K562 (cell line): Measurements from ENCODE around the gene ZNF804A. TPM values are rescaled to one million over a fixed set of nuclear protein-coding genes. Genes with fewer than 3 reads are reported as not detected.

Experiments
- ATAC-seq: fragments of 200-7000 bp; cut with Tn5 transposase; 3 replicates; pipeline ENCODE4 v1.9.1; 2020; ENCODE audit warnings: moderate library complexity
- Bru-seq: library from RNA; stranded (reverse); fragments of 400-500 nt; gene quantifications from one replicate; lab custom pipeline; 2021; lab: Mats Ljungman, UMichigan
- BruChase-seq, 2 experiments: library from RNA; stranded (reverse); fragments of 400-500 nt; gene quantifications; one replicate each; lab custom pipeline; 2021; lab: Mats Ljungman, UMichigan
- BruUV-seq: library from RNA; stranded (reverse); fragments of 400-500 nt; replicated peaks from 2 replicates; lab custom pipeline; 2021; lab: Mats Ljungman, UMichigan
- CTCF ChIA-PET: fragments of 300-600 bp; formaldehyde crosslinking; extraction: SDS; loops from one replicate; lab custom pipeline; 2021; ENCODE audit warnings: low intra/inter-chr PET ratio; lab: Yijun Ruan, JAX
- POLR2A ChIA-PET: fragments of 300-600, 350-650 bp; sonication (Branson Sonifier 250); formaldehyde crosslinking; extraction: SDS; loops from one replicate; lab custom pipeline; 2021; ENCODE audit warnings: antibody characterized with exemption, inconsistent platforms; lab: Yijun Ruan, JAX
- DNase-seq, 4 experiments: peaks; one replicate each; pipeline versions ENCODE4 v3.0.0 to v3.0.0-alpha.2; 2011 to 2018; ENCODE audit warnings: low spot score in 3 of 4, mixed read lengths in 3 of 4; ENCODE audit errors: extremely low read depth in 1 of 4
- FAIRE-seq: peaks from 2 replicates; lab custom pipeline; 2011; peaks lifted over from hg19 to GRCh38; lab: Jason Lieb, UNC
- H2AFZ ChIP-seq: 2 replicates; pipeline ENCODE4 v1.6.0; 2011; ENCODE audit warnings: low read depth, low read length, control low read depth, inconsistent platforms
- H3K27ac ChIP-seq: fragments of 200-600 bp; 3 replicates; pipeline ENCODE4 v1.8.0; 2011; ENCODE audit warnings: low read depth, mild to moderate bottlenecking, control low read depth, inconsistent platforms, low read length, moderate library complexity, mixed read lengths; ENCODE audit errors: extremely low read depth
- H3K27me3 ChIP-seq, 2 experiments: fragments of 300-600 bp in 1 of 2; 2 replicates in 1 of 2; 3 replicates in 1 of 2; pipeline versions ENCODE4 v1.6.0 to v1.8.0; 2011; ENCODE audit warnings: inconsistent platforms in 2 of 2, low read length in 2 of 2, mild to moderate bottlenecking in 1 of 2, mixed read lengths in 1 of 2, moderate library complexity in 1 of 2; ENCODE audit not compliant: control insufficient read depth in 2 of 2, insufficient read depth in 2 of 2
- H3K36me3 ChIP-seq: fragments of 300-600 bp; 3 replicates; pipeline ENCODE4 v1.8.0; 2011; ENCODE audit warnings: mild to moderate bottlenecking, low read length, inconsistent platforms; ENCODE audit not compliant: control insufficient read depth, insufficient read depth
- H3K4me1 ChIP-seq, 2 experiments: fragments of 200-600 bp in 1 of 2; replicated peaks in 1 of 2; 2 replicates in 1 of 2; 3 replicates in 1 of 2; pipeline versions ENCODE4 v1.5.1 to v1.8.0; 2011; ENCODE audit warnings: inconsistent platforms in 2 of 2, low read length in 2 of 2, mild to moderate bottlenecking in 1 of 2, mixed read lengths in 1 of 2, moderate library complexity in 1 of 2; ENCODE audit not compliant: control insufficient read depth in 2 of 2, insufficient read depth in 2 of 2
- H3K4me2 ChIP-seq: 2 replicates; pipeline ENCODE4 v1.6.1; 2011; ENCODE audit warnings: low read length, control low read depth, inconsistent platforms, mixed read lengths; ENCODE audit not compliant: insufficient read depth
- H3K4me3 ChIP-seq: fragments of 200-600 bp; sonication (generic), shearing (Covaris generic); 2 replicates; pipeline ENCODE4 v1.5.1; 2016; ENCODE audit warnings: control low read depth, inconsistent platforms
- H3K79me2 ChIP-seq: fragments of 200-600 bp; 3 replicates; pipeline ENCODE4 v1.8.0; 2011; ENCODE audit warnings: low read length, inconsistent platforms; ENCODE audit not compliant: control insufficient read depth, insufficient read depth
- H3K9ac ChIP-seq, 2 experiments: 2 replicates each; pipeline versions ENCODE4 v1.6.0 to v1.6.1; 2011; ENCODE audit warnings: low read depth in 2 of 2, low read length in 2 of 2, control low read depth in 1 of 2, inconsistent platforms in 1 of 2, mild to moderate bottlenecking in 1 of 2, mixed read lengths in 1 of 2; ENCODE audit not compliant: insufficient read depth in 1 of 2
- H3K9me1 ChIP-seq: one replicate; pipeline ENCODE4 v1.6.0; 2011; ENCODE audit warnings: inconsistent platforms, mild to moderate bottlenecking, low read length, moderate library complexity; ENCODE audit not compliant: control insufficient read depth, insufficient read depth
- H3K9me3 ChIP-seq: replicated peaks from 2 replicates; pipeline ENCODE4 v1.5.1; 2011; ENCODE audit warnings: low read depth, low read length, inconsistent platforms; ENCODE audit not compliant: control insufficient read depth, insufficient read depth
- H4K20me1 ChIP-seq: replicated peaks from 2 replicates; pipeline ENCODE4 v1.6.1; 2011; ENCODE audit warnings: low read length, inconsistent platforms, mixed read lengths; ENCODE audit not compliant: control insufficient read depth, insufficient read depth
- EZH2 ChIP-seq: IDR thresholded peaks from 2 replicates; pipeline ENCODE4 v1.6.1; 2012; ENCODE audit warnings: low read depth, mild to moderate bottlenecking, inconsistent platforms, low read length, borderline replicate concordance
- KLF13 ChIP-seq: fragments of 450-650 bp; IDR thresholded peaks from 2 replicates; pipeline ENCODE4 v1.6.1; 2016; ENCODE audit warnings: missing genetic modification characterization, low read depth, mild to moderate bottlenecking, missing compliant biosample characterization, moderate library complexity, borderline replicate concordance
- MAFK ChIP-seq: IDR thresholded peaks from 2 replicates; pipeline ENCODE4 v1.6.1; 2011; ENCODE audit warnings: low read length, improper control_type of control experiment
- MEIS2 ChIP-seq: fragments of 450-650 bp; IDR thresholded peaks from 2 replicates; pipeline ENCODE4 v1.6.1; 2014; ENCODE audit warnings: mild to moderate bottlenecking; ENCODE audit not compliant: partially characterized antibody
- NCOA1 ChIP-seq: fragments of 450-650 bp; IDR thresholded peaks from 2 replicates; pipeline ENCODE4 v1.6.1; 2016; ENCODE audit warnings: low read depth
- NFRKB ChIP-seq: fragments of 450-650 bp; IDR thresholded peaks from 2 replicates; pipeline ENCODE4 v1.6.1; 2016; ENCODE audit warnings: low read depth
- POLR2G ChIP-seq: fragments of 200-400 bp; formaldehyde crosslinking; IDR thresholded peaks from 2 replicates; pipeline ENCODE4 v1.6.1; 2017; ENCODE audit warnings: low read depth, mild to moderate bottlenecking, antibody characterized with exemption, low read length, moderate library complexity
- RBFOX2 ChIP-seq: fragments of 200-400 bp; formaldehyde crosslinking; IDR thresholded peaks from 2 replicates; pipeline ENCODE4 v1.6.1; 2017; ENCODE audit warnings: low read depth, mild to moderate bottlenecking, low read length, moderate library complexity
- SAFB ChIP-seq: fragments of 200-400 bp; formaldehyde crosslinking; IDR thresholded peaks from 2 replicates; pipeline ENCODE4 v1.6.1; 2017; ENCODE audit warnings: low read depth, low read length, borderline replicate concordance
- SIN3A ChIP-seq, 2 experiments: fragments of 150-350 bp in 1 of 2; IDR thresholded peaks; 2 replicates each; pipeline ENCODE4 v1.6.1; 2011 to 2016; ENCODE audit warnings: borderline replicate concordance in 2 of 2, low read depth in 2 of 2, low read length in 2 of 2, mild to moderate bottlenecking in 2 of 2, moderate library complexity in 2 of 2; ENCODE audit not compliant: control insufficient read depth in 1 of 2
- SLC30A9 ChIP-seq: fragments of 250-450 bp; sonication (Bioruptor Pico); IDR thresholded peaks from 2 replicates; pipeline ENCODE4 v1.8.0; 2022; ENCODE audit warnings: mild to moderate bottlenecking, moderate library complexity
- TAF15 ChIP-seq: fragments of 200-400 bp; formaldehyde crosslinking; IDR thresholded peaks from 2 replicates; pipeline ENCODE4 v1.6.1; 2017; ENCODE audit warnings: mild to moderate bottlenecking, low read depth, low read length, moderate library complexity
- TAF7 ChIP-seq: fragments of 450-650 bp; IDR thresholded peaks from 2 replicates; pipeline ENCODE4 v1.6.1; 2016; ENCODE audit warnings: missing genetic modification characterization, missing compliant biosample characterization
- TBP ChIP-seq: optimal IDR thresholded peaks from 2 replicates; pipeline ENCODE3; 2011; ENCODE audit warnings: low read depth, low read length, improper control_type of control experiment
- ZBTB2 ChIP-seq: fragments of 450-650 bp; IDR thresholded peaks from 2 replicates; pipeline ENCODE4 v1.6.1; 2016; ENCODE audit warnings: antibody characterized with exemption
- ZNF282 ChIP-seq: sonication (generic); formaldehyde crosslinking; IDR thresholded peaks from 2 replicates; pipeline ENCODE4 v1.8.1; 2023; ENCODE audit warnings: missing genetic modification reagents
- ZNF354B ChIP-seq: fragments of 250-450 bp; sonication (Bioruptor Pico); IDR thresholded peaks from 2 replicates; pipeline ENCODE4 v1.4.0; 2020
- ZNF41 ChIP-seq: fragments of 250-450 bp; sonication (Bioruptor Pico); conservative IDR thresholded peaks from 2 replicates; pipeline ENCODE4 v1.4.0; 2020; ENCODE audit warnings: mild to moderate bottlenecking
- WGBS: fragments of 100-300 bp; shearing (Covaris generic); methylation state at CpG from one replicate; pipeline ENCODE4 v1.1.6; 2016; ENCODE audit warnings: low coverage, mixed read lengths; ENCODE audit not compliant: insufficient coverage; ENCODE audit errors: missing lambda C conversion rate; 5-methylcytosine and 5-hydroxymethylcytosine counted together
- in situ Hi-C: fragments of 300-500 bp; cut with MboI; formaldehyde crosslinking; loops from 4 replicates; pipeline ENCODE4 v1.15.0; 2018; ENCODE audit warnings: inconsistent platforms, mixed read lengths
- intact Hi-C: fragments of 100-400 bp; cut with micrococcal nuclease; formaldehyde crosslinking; loops from 2 replicates; pipeline ENCODE4 v1.14.2; 2022
- long read RNA-seq, 3 experiments: library from polyadenylated mRNA in 2 of 3; library from RNA in 1 of 3; unstranded in 2 of 3; stranded (forward) in 1 of 3; transcript quantifications; one replicate each; pipeline ENCODE4 v2.0.0, GENCODE V29; 2019 to 2022
- polyA minus RNA-seq, 3 experiments: library from RNA; depleted of rRNA, polyadenylated mRNA; stranded (reverse); fragments of >200 nt; gene quantifications; 2 replicates each; pipeline ENCODE4 v1.2.3, GENCODE V29; 2011
- polyA plus RNA-seq, 8 experiments: library from polyadenylated mRNA; depleted of rRNA in 4 of 8; stranded (reverse) in 5 of 8; unstranded in 3 of 8; fragments of >200 nt; fragmentation: Nextera tagmentation in 2 of 8; fragmentation: Illumina TruSeq in 1 of 8; extraction: Ambion mirVana in 2 of 8; extraction: Trizol in 1 of 8; gene quantifications; 2 replicates each; pipeline versions ENCODE4 v1.2.1 to v1.2.3, GENCODE V29; 2011 to 2014; ENCODE audit warnings: inconsistent platforms in 1 of 8, missing spikeins in 1 of 8
- total RNA-seq, 7 experiments: library from RNA; depleted of rRNA in 6 of 7; stranded (reverse); fragments of >200 nt in 6 of 7; fragmentation: Illumina TruSeq in 2 of 7; extraction: Trizol in 2 of 7; gene quantifications; 2 replicates each; pipeline versions ENCODE4 v1.2.1 to v1.2.3, GENCODE V29; 2011 to 2021; ENCODE audit warnings: low replicate concordance in 1 of 7

Gene ZNF804A
- 0.19 and 0.35 TPM in 2 replicates for total RNA-seq (2011; cell fraction: chromatin; rRNA removed; ENCODE audit: low replicate concordance)
- total RNA-seq (2011; cell fraction: nucleolus; rRNA removed) = 0.39 and 0.50 TPM in 2 replicates
- 0.15 and 0.29 TPM in 2 replicates for total RNA-seq (2011; cell fraction: nucleoplasm; rRNA removed)
- total RNA-seq (2014; rRNA removed) (0.65 and 0.95 TPM in 2 replicates), total RNA-seq (2014; rRNA removed; fragmentation: Illumina TruSeq; extraction: Trizol) (0.54 and 0.73 TPM in 2 replicates), total RNA-seq (2015; rRNA removed; fragmentation: Illumina TruSeq; extraction: Trizol) (0.87 and 1.2 TPM in 2 replicates), total RNA-seq (2021) (0.47 and 0.73 TPM in 2 replicates), polyA plus RNA-seq (2011; rRNA removed) (0.01 TPM in 1 of 2 replicates, not detected in the other), polyA plus RNA-seq (2014; fragmentation: Illumina TruSeq; extraction: Trizol) (0.64 and 0.98 TPM in 2 replicates), polyA plus RNA-seq (2014; fragmentation: Nextera tagmentation; extraction: Ambion mirVana) (under 1 TPM; 0.46 to 0.49 TPM), polyA plus RNA-seq (2014; rRNA removed) (0.44 and 0.81 TPM in 2 replicates), polyA minus RNA-seq (2011; rRNA and poly(A)+ RNA removed) (not detected in 2 replicates), Bru-seq, nascent RNA (percentile 50 among the genes with signal in this experiment), BruChase-seq, experiment 1, labeled RNA remaining after a 2-hour chase (percentile 59 among the genes with signal in this experiment), BruChase-seq, experiment 2, labeled RNA remaining after a 6-hour chase (percentile 56 among the genes with signal in this experiment)
- polyA plus RNA-seq (2011; cell fraction: cytosol; rRNA removed) = 0.01 TPM in 1 of 2 replicates, not detected in the other
- polyA plus RNA-seq (2011; cell fraction: nucleus; rRNA removed) = 0.06 TPM in 1 of 2 replicates, not detected in the other
- polyA plus RNA-seq (2012) = 0.51 and 0.55 TPM in 2 replicates
- polyA minus RNA-seq (2011; cell fraction: cytosol; rRNA and poly(A)+ RNA removed) = not detected in 2 replicates
- polyA minus RNA-seq (2011; cell fraction: nucleus; rRNA and poly(A)+ RNA removed) = 0.13 TPM in 1 of 2 replicates, not detected in the other
- long read RNA-seq, experiment 1 = 0 reads
- long read RNA-seq, experiment 2, partial matches to known transcripts = 0 of 1 reads
- long read RNA-seq, experiment 2, other reads (novel, unspliced or antisense) = 1 of 1 reads
- long read RNA-seq, experiment 3 = 0 reads

- no peaks in the 10 kb centered on the region for H3K9me1 ChIP-seq
- no TSS peak for BruUV-seq
- H3K9ac ChIP-seq = peak within 1 kb of the TSS; percentile 45 to 73
- intact Hi-C loops = no loop called here
- in situ Hi-C loops = no loop called here
- no peak for FAIRE-seq
- no peaks in the 10 kb centered on the region for H3K9me3 ChIP-seq
- peak within 1 kb of the TSS; percentile 30; the same call in 2 of the 3 replicates for H3K27ac ChIP-seq
- no peaks in the 10 kb centered on the region for H3K36me3 ChIP-seq
- H3K27me3 ChIP-seq = no peaks in the 10 kb centered on the region
- DNase-seq = peak; percentile 20 to 43 (median 26)
- ATAC-seq = peak; percentile 65
- H2AFZ ChIP-seq = no peak within 1 kb of the TSS
- WGBS = 32% methylated on average over 73 of the region's 88 CpGs
- peak within 1 kb of the TSS; percentile 35 for H3K4me2 ChIP-seq
- peak within 1 kb of the TSS; percentile 36 for H3K4me3 ChIP-seq
- H4K20me1 ChIP-seq = no peaks in the 10 kb centered on the region
- peaks cover 34% of the 10 kb centered on the region for H3K79me2 ChIP-seq
- H3K4me1 ChIP-seq = peaks cover 0 to 8% of the 10 kb centered on the region in 2 experiments; a peak in 1 of 5 replicates
- CTCF ChIA-PET = no interaction called here
- POLR2A ChIA-PET = interaction anchor here (0.7 kb wide), 1 partner anchor 27 kb away, joined by 3 read pairs; no protein-coding TSS in a partner anchor
- TF ChIP-seq TAF7 (tag) (no peak), ZNF41 (CRISPR knock-in tag) (no peak), ZNF354B (CRISPR knock-in tag) (no peak), POLR2G (peak; percentile 81), TBP (peak; percentile 50), ZBTB2 (no peak), MEIS2 (peak; percentile 61), ZNF282 (CRISPR knock-in tag) (no peak), NCOA1 (no peak), TAF15 (no peak), SLC30A9 (CRISPR knock-in tag) (no peak), RBFOX2 (peak; percentile 73), KLF13 (no peak), MAFK (no peak), NFRKB (no peak), SAFB (peak; percentile 47; the same call in 1 of the 2 replicates), SIN3A (IDR thresholded peaks at IDR 0.05; ENCODE audit: borderline replicate concordance in 2 of 2, control insufficient read depth in 1 of 2, low read depth in 2 of 2, low read length in 2 of 2) (no peak), EZH2 (no peak)
Observed at GRCh38 chr2:184598316-184599053, at the start of gene ZNF804A. Gene ZNF804A, plus strand, starts transcription at chr2:184598529. Its CDS starts 431 bp downstream, at chr2:184598960.
